K562 (cell line): Measurements from ENCODE around the gene TMEM132E.

Experiments
- CEBPB ChIP-seq: fragments of 450-650 bp; IDR thresholded peaks from 2 replicates; pipeline ENCODE4 v1.6.1; 2016; ENCODE audit warnings: missing genetic modification characterization, missing compliant biosample characterization
- GMEB1 ChIP-seq: fragments of 250-450 bp; sonication (Bioruptor Pico); IDR thresholded peaks from 2 replicates; pipeline ENCODE4 v1.4.0; 2020; ENCODE audit warnings: mild to moderate bottlenecking
- KHSRP ChIP-seq: fragments of 450-650 bp; IDR thresholded peaks from 2 replicates; pipeline ENCODE4 v1.6.1; 2017
- NR2C2 ChIP-seq, 2 experiments: fragments of 200-800 bp in 1 of 2; sonication (Bioruptor generic) in 1 of 2; sonication (generic) in 1 of 2; formaldehyde crosslinking in 1 of 2; IDR thresholded peaks; 2 replicates each; pipeline versions ENCODE4 v1.6.1 to v1.8.0; 2016 to 2022; ENCODE audit warnings: mild to moderate bottlenecking in 1 of 2, missing compliant biosample characterization in 1 of 2, missing genetic modification characterization in 1 of 2, missing genetic modification reagents in 1 of 2
- RCOR1 ChIP-seq, 2 experiments: IDR thresholded peaks; 2 replicates each; pipeline ENCODE4 v1.6.1; 2012; ENCODE audit warnings: low read depth in 2 of 2, low read length in 2 of 2, borderline replicate concordance in 1 of 2, improper control_type of control experiment in 1 of 2
- SPI1 ChIP-seq: IDR thresholded peaks from 2 replicates; pipeline ENCODE4 v1.6.1; 2011; ENCODE audit warnings: low read depth, low read length, control low read depth, borderline replicate concordance
- SREBF1 ChIP-seq: fragments of 150-350 bp; IDR thresholded peaks from 2 replicates; pipeline ENCODE4 v1.6.1; 2014; ENCODE audit warnings: antibody characterized with exemption, low read depth, low read length, borderline replicate concordance
- TCF7 ChIP-seq: sonication (generic); IDR thresholded peaks from 2 replicates; pipeline ENCODE4 v1.6.1; 2016; ENCODE audit warnings: antibody characterized with exemption, borderline replicate concordance
- ZFP1 ChIP-seq: fragments of 450-650 bp; formaldehyde crosslinking; IDR thresholded peaks from 2 replicates; pipeline ENCODE4 v1.4.0; 2020; ENCODE audit warnings: mild to moderate bottlenecking, mixed read lengths
- ZNF232 ChIP-seq: sonication (generic); formaldehyde crosslinking; IDR thresholded peaks from 2 replicates; pipeline ENCODE4 v1.8.0; 2022; ENCODE audit warnings: mild to moderate bottlenecking, missing genetic modification reagents
- ZNF282 ChIP-seq: sonication (generic); formaldehyde crosslinking; IDR thresholded peaks from 2 replicates; pipeline ENCODE4 v1.8.1; 2023; ENCODE audit warnings: missing genetic modification reagents
- TF ChIP-seq, protein P1 (sequence below): sonication (generic); formaldehyde crosslinking; IDR thresholded peaks from 2 replicates; pipeline ENCODE4 v1.8.0; 2022; ENCODE audit warnings: mild to moderate bottlenecking, low read depth, missing genetic modification reagents
- TF ChIP-seq, protein P2 (sequence below): fragments of 450-650 bp; conservative IDR thresholded peaks from 2 replicates; pipeline ENCODE4 v1.6.1; 2016; ENCODE audit warnings: missing genetic modification characterization, low read depth, mild to moderate bottlenecking, missing compliant biosample characterization, moderate library complexity

DNA sequence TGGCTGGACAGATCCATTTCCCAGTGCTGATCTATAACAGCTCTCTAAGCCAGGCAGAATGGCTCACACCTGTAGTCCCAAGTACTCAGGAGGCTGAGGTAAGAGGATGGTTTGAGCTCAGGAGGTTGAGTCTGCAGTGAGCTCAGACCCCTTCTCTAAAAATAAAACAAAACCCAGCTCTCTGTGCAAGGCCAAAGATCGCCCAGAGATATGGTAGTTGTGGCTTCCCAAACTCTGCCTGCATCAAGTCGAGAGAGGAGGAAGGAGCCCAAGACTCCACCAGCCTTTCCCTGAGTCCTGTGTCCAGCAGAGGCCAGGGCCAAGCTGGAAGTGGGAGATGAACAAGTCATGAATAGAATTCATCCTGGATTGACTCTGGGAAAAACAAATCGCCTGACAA is 88.8 kb downstream of the TMEM132E start:
- TF ChIP-seq GMEB1 (CRISPR knock-in tag) (no peak), SPI1 (no peak), TCF7 (no peak), RCOR1 (IDR thresholded peaks at IDR 0.05; ENCODE audit: borderline replicate concordance in 1 of 2, low read depth in 2 of 2, low read length in 2 of 2) (no peak), KHSRP (no peak), ZNF232 (CRISPR knock-in tag) (no peak), ZNF282 (no peak), ZFP1 (no peak), CEBPB (tag) (no peak), NR2C2 (CRISPR knock-in tag; IDR thresholded peaks at IDR 0.05) (no peak), NR2C2 (tag; IDR thresholded peaks at IDR 0.05) (no peak), SREBF1 (no peak)
- TF ChIP-seq, protein P1, sequence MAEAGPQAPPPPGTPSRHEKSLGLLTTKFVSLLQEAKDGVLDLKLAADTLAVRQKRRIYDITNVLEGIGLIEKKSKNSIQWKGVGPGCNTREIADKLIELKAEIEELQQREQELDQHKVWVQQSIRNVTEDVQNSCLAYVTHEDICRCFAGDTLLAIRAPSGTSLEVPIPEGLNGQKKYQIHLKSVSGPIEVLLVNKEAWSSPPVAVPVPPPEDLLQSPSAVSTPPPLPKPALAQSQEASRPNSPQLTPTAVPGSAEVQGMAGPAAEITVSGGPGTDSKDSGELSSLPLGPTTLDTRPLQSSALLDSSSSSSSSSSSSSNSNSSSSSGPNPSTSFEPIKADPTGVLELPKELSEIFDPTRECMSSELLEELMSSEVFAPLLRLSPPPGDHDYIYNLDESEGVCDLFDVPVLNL (CRISPR knock-in tag): no peak
- TF ChIP-seq, protein P2, sequence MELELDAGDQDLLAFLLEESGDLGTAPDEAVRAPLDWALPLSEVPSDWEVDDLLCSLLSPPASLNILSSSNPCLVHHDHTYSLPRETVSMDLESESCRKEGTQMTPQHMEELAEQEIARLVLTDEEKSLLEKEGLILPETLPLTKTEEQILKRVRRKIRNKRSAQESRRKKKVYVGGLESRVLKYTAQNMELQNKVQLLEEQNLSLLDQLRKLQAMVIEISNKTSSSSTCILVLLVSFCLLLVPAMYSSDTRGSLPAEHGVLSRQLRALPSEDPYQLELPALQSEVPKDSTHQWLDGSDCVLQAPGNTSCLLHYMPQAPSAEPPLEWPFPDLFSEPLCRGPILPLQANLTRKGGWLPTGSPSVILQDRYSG (tag): no peak
